Fibroblast of pulmonary artery (primary cell): Measurements from ENCODE around the gene ANKRD60.

Experiments
- DNase-seq: peaks from one replicate; pipeline ENCODE4 v3.0.0-alpha.2; 2010; ENCODE audit warnings: low read depth
- H3K4me3 ChIP-seq: replicated peaks from 2 replicates; pipeline ENCODE4 v1.5.1; 2011; ENCODE audit warnings: low read depth, mild to moderate bottlenecking, control low read depth, low read length, moderate library complexity
- TF ChIP-seq, protein P1 (sequence below): IDR thresholded peaks from 2 replicates; pipeline ENCODE4 v1.5.1; 2011; ENCODE audit warnings: mild to moderate bottlenecking, control low read depth, low read length, inconsistent platforms; ENCODE audit errors: missing control alignments

ANKRD60 gene

DNA sequence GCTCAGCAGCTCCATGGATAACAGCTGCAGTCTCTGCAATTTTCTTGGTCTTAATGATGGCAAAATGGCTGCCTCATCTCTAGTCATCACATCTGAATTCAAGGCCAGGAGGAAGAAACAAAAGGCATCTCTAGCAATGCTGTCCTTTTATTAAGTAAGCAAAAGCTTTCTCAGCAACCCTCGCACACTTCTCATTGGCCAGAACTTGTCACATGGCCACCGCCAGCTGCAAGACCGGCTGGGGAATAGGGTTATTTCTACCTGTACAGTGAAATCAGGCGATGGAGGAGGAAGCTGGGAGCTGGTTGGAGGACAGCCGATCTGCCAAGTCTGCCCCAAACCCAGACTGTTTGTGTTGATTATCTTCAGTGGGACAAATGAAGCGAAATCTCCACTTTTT, 33.4 kb downstream of the ANKRD60 start:
- DNase-seq, result no peak
- TF ChIP-seq, protein P1, sequence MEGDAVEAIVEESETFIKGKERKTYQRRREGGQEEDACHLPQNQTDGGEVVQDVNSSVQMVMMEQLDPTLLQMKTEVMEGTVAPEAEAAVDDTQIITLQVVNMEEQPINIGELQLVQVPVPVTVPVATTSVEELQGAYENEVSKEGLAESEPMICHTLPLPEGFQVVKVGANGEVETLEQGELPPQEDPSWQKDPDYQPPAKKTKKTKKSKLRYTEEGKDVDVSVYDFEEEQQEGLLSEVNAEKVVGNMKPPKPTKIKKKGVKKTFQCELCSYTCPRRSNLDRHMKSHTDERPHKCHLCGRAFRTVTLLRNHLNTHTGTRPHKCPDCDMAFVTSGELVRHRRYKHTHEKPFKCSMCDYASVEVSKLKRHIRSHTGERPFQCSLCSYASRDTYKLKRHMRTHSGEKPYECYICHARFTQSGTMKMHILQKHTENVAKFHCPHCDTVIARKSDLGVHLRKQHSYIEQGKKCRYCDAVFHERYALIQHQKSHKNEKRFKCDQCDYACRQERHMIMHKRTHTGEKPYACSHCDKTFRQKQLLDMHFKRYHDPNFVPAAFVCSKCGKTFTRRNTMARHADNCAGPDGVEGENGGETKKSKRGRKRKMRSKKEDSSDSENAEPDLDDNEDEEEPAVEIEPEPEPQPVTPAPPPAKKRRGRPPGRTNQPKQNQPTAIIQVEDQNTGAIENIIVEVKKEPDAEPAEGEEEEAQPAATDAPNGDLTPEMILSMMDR, result no peak
- H3K4me3 ChIP-seq, result no peak overlapping the region

- TF ChIP-seq, protein P1, result no peak
- H3K4me3 ChIP-seq, result no peak overlapping the region
- DNase-seq, result peak; percentile 20
These were observed 34.2 kb downstream of the ANKRD60 start for GRCh38 chr20:58194175-58194791.

DNA sequence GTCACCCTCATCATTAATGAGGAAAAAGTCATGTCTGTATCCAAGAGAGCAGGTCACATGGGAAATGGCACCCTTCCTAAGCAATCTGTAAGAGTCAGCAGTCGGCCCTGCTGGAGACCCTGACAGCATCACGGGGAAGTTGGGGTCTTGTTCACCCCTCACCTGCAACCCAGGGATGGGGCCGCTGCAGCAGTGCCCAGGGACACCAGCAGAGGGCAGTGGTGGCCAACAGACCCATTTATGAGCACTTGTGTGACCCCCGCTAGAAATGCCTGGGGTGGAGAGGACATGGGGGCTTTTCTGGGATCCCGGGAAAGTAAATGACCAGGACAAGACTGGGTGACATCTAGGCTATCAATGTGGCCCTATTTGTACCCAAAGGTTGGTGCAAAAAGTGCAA, 35.9 kb downstream of the ANKRD60 start:
- no peak overlapping the region for H3K4me3 ChIP-seq
- DNase-seq, result no peak
- TF ChIP-seq, protein P1, result peak; percentile 63

DNA sequence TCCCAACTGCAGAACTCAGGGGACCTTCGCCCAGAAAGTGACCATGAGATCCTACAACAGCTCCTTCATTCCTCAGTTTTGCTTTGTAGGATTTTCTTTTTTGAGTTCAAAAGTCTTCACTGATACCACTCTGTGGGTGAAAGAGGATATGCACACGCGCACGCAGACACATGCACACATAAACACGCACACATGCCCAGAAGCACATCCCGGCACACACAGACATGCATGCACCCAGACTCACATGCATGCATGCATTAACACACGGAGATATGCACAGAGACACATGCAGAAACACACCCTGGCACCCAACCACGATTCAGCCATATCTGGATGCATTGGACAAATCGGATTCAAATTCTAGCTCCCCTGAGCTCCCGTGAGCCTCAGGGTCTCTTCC, 36.4 kb downstream of the ANKRD60 start:
- no peak overlapping the region for H3K4me3 ChIP-seq
- TF ChIP-seq, protein P1, result no peak

DNA sequence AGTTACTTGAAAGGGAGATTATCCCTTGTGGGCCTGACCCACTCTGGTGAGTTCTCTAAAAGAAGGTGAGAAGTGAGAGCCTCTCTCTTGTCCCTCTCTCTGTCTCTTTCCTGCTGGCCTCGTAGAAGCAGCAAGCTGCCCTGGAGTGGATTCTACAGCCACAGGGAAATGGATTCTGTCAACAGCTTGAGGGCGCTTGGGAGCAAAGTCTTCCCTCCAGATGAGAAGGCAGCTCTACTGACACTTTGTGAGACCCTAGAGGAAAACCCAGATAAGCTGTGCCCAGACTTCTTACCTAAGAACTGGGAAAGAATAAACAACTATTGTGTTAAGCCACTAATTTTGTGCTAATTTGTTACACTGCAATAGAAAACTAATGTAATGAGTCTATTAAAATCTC, 39.9 kb downstream of the ANKRD60 start:
- TF ChIP-seq, protein P1, result no peak
- no peak for DNase-seq
- no peak overlapping the region for H3K4me3 ChIP-seq

More for the DNA sequence above, 36.4 kb downstream of the ANKRD60 start:
- DNase-seq, result no peak

DNA sequence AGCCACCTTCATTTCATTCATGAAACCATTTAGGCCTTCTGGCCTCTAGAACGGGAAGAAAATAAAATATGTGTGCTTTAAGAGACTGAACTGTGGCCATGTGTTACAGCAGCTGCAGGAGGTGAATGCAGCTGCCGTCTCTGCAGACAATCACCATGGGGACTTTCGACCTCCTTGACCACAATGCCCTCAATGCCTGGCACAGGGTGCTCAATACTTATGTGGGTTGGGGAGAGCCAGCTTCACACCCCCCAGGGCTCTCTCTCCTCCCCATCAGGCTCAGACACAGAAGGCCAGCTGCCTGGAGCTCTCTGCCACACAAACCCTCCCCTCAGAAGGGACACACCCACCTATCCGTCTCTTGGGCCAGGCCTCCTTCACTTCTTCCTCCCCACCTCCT, 43.5 kb downstream of the ANKRD60 start:
- no peak overlapping the region for H3K4me3 ChIP-seq
- TF ChIP-seq, protein P1, result no peak
- no peak for DNase-seq

GRCh38 chr20:58184063-58184462, 44.4 kb downstream of the ANKRD60 start:
- no peak for DNase-seq
- TF ChIP-seq, protein P1, result no peak
- no peak overlapping the region for H3K4me3 ChIP-seq
